HG03095 (cell line): ENCODE data around the gene SRL.
A peak's percentile ranks its signal among the peaks of the same experiment; 100 is the strongest.

Source experiments
- ATAC-seq: cut with Tn5 transposase; IDR thresholded peaks from one replicate; pipeline ENCODE4 v1.9.1; 2021; ENCODE audit warnings: moderate library complexity; ENCODE audit not compliant: unreplicated experiment

Gene SRL

GRCh38 chr16:4241928-4242283, at the start of gene SRL:
Gene SRL, minus strand, starts transcription at chr16:4242080. Its CDS starts 13 bp downstream, at chr16:4242067.
- no peak for ATAC-seq

- ATAC-seq: no peak
These were observed 48.5 kb upstream of the SRL start for GRCh38 chr16:4290236-4290830.

- peak; percentile 81 for ATAC-seq
These were observed 46.5 kb upstream of the SRL start for GRCh38 chr16:4288148-4288921.

- no peak for ATAC-seq
These were observed 43.3 kb upstream of the SRL start for GRCh38 chr16:4285167-4285566.

- ATAC-seq: no peak
These were observed 42.1 kb upstream of the SRL start for GRCh38 chr16:4283939-4284338.

GRCh38 chr16:4283441-4283840, 41.6 kb upstream of the SRL start:
- no peak for ATAC-seq

- no peak for ATAC-seq
These were observed 38.7 kb upstream of the SRL start for GRCh38 chr16:4280625-4281024.

GRCh38 chr16:4277987-4278513, 36.2 kb upstream of the SRL start:
- ATAC-seq: no peak

GRCh38 chr16:4275861-4276260, 34.0 kb upstream of the SRL start:
- no peak for ATAC-seq

- no peak for ATAC-seq
These were observed 32.0 kb upstream of the SRL start for GRCh38 chr16:4273858-4274311.

- ATAC-seq: no peak
These were observed 30.5 kb upstream of the SRL start for GRCh38 chr16:4272114-4272956.

- ATAC-seq: peak; percentile 56
These were observed 29.6 kb upstream of the SRL start for GRCh38 chr16:4271176-4272113.

- ATAC-seq: no peak
These were observed 28.7 kb upstream of the SRL start for GRCh38 chr16:4270595-4270994.

- ATAC-seq: no peak
These were observed 28.2 kb upstream of the SRL start for GRCh38 chr16:4270091-4270490.

- ATAC-seq: no peak
These were observed 24.5 kb upstream of the SRL start for GRCh38 chr16:4266372-4266771.

GRCh38 chr16:4265676-4266075, 23.8 kb upstream of the SRL start:
- no peak for ATAC-seq

- no peak for ATAC-seq
These were observed 22.7 kb upstream of the SRL start for GRCh38 chr16:4264546-4264945.

GRCh38 chr16:4263504-4264436, 21.9 kb upstream of the SRL start:
- no peak for ATAC-seq

GRCh38 chr16:4262303-4262835, 20.5 kb upstream of the SRL start:
- no peak for ATAC-seq
